Ovary (tissue), 9 donors: ENCODE data around the gene CDH22. TPM values are rescaled to one million over a fixed set of nuclear protein-coding genes. Genes with fewer than 3 reads are reported as not detected.

Source experiments
- DNase-seq, 5 donors: peaks; one replicate each; pipeline ENCODE4 v3.0.0-alpha.2; 2019 to 2020
- H3K27ac ChIP-seq, 2 donors: fragments of 200-600 bp; one replicate each; pipeline versions ENCODE4 v1.5.1 to v1.8.0; 2019 to 2022
- H3K27me3 ChIP-seq: fragments of 200-600 bp; one replicate; pipeline ENCODE4 v1.8.0; 2022
- H3K36me3 ChIP-seq: fragments of 200-600 bp; sonication (generic); one replicate; pipeline ENCODE4 v1.5.1; 2019
- H3K4me1 ChIP-seq: one replicate; pipeline ENCODE4 v1.8.1; 2013; ENCODE audit warnings: mild to moderate bottlenecking, moderate library complexity; ENCODE audit not compliant: insufficient read depth
- H3K4me3 ChIP-seq: fragments of 200-600 bp; sonication (generic); one replicate; pipeline ENCODE4 v1.5.1; 2017
- H3K9me3 ChIP-seq, 2 donors: fragments of 200-600 bp in 1 of 2; sonication (generic) in 1 of 2; one replicate each; pipeline versions ENCODE4 v1.5.1 to v1.8.1; 2013 to 2019; ENCODE audit warnings: mild to moderate bottlenecking in 1 of 2, moderate library complexity in 1 of 2
- EP300 ChIP-seq: sonication (generic); formaldehyde crosslinking; IDR thresholded peaks from one replicate; pipeline ENCODE4 v1.6.1; 2017; ENCODE audit warnings: antibody characterized with exemption
- POLR2A ChIP-seq: fragments of 450-650 bp; IDR thresholded peaks from one replicate; pipeline ENCODE4 v1.6.1; 2017; ENCODE audit warnings: antibody characterized with exemption, mild to moderate bottlenecking, moderate library complexity
- WGBS, 3 donors: extraction: QIAGEN DNeasy Blood & Tissue Kit in 1 of 3; methylation state at CpG; one replicate each; pipeline versions ENCODE4 v1.1.5 to v1.1.7; 2013 to 2017; 5-methylcytosine and 5-hydroxymethylcytosine counted together
- intact Hi-C, 4 donors: fragments of 100-400 bp; cut with DNase I; formaldehyde crosslinking; loops; one replicate each; pipeline versions ENCODE4 v1.11.0 to v1.15.1; 2022 to 2023
- polyA plus RNA-seq, 2 donors: library from polyadenylated mRNA; stranded (reverse); fragments of 200-250 nt in 1 of 2; fragments of 350-450 nt in 1 of 2; fragmentation: Illumina TruSeq in 1 of 2; extraction: RNeasy Lipid Tissue Mini Kit (QIAGEN cat#74804) in 1 of 2; gene quantifications; one replicate each; pipeline ENCODE4 v1.2.3, GENCODE V29; 2013 to 2014
- total RNA-seq, 7 donors: library from RNA; depleted of rRNA in 2 of 7; stranded (reverse); fragments of >200 nt in 2 of 7; fragmentation: NEBNext Ultra II Directional in 3 of 7; extraction: Animal tissue kit (Norgen Biotek cat#: 25700) in 3 of 7; gene quantifications; one replicate each; pipeline versions ENCODE4 v1.1.0 to v1.2.4, GENCODE V29; 2016 to 2023
- TF ChIP-seq, protein P1 (sequence below), 3 donors: fragments of 450-650 bp in 2 of 3; fragments of 200-600 bp in 1 of 3; IDR thresholded peaks; one replicate each; pipeline versions ENCODE4 v1.5.1 to v1.8.0; 2016 to 2022; ENCODE audit warnings: antibody characterized with exemption in 3 of 3, mild to moderate bottlenecking in 1 of 3
- donor health status: DM: no; HTN: no; CAD: no; lungs with moderate emphysema.
- donor health status: DM: no; HTN: no; CAD: no.
- donor health status: Bipolar disorder and iron deficiency.
- donor health status: DM: yes; HTN: yes; CAD: no.
- donor health status: DM: no; HTN: no; CAD: no.
- donor health status: DM: yes; HTN: yes; CAD: no.

CDH22 gene
- total and polyA plus RNA-seq, 9 donors, result 0.10 to 1.5 (median 0.36) TPM

DNA sequence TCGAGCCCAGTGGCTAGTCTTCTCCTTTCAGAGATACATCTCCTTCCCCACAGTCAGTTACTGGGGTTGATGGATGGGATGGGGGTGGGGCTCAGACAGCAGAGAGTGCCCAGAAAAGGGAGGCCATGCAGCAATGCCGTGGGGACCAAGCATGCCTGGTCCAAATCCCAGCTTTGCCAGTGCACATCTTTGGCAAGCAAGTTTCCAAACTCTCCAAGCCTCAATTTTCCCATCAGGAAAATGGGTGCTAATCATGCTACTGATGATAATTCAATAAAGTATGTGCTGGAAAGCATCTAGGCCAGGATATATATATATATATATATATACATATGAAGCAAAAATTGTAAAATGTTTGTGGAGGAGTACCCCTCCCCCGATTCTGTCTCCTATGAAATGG, 111.3 kb downstream of the CDH22 start:
- Histone ChIP-seq H3K9me3 (no peaks in the 10 kb centered on the region), H3K4me3 (no peak overlapping the region), H3K27ac (no peak overlapping the region), H3K4me1 (no peaks in the 10 kb centered on the region), H3K36me3 (no peaks in the 10 kb centered on the region), H3K27me3 (no peaks in the 10 kb centered on the region)
- DNase-seq, result no peak
- TF ChIP-seq EP300 (no peak), POLR2A (no peak)
- TF ChIP-seq, protein P1, sequence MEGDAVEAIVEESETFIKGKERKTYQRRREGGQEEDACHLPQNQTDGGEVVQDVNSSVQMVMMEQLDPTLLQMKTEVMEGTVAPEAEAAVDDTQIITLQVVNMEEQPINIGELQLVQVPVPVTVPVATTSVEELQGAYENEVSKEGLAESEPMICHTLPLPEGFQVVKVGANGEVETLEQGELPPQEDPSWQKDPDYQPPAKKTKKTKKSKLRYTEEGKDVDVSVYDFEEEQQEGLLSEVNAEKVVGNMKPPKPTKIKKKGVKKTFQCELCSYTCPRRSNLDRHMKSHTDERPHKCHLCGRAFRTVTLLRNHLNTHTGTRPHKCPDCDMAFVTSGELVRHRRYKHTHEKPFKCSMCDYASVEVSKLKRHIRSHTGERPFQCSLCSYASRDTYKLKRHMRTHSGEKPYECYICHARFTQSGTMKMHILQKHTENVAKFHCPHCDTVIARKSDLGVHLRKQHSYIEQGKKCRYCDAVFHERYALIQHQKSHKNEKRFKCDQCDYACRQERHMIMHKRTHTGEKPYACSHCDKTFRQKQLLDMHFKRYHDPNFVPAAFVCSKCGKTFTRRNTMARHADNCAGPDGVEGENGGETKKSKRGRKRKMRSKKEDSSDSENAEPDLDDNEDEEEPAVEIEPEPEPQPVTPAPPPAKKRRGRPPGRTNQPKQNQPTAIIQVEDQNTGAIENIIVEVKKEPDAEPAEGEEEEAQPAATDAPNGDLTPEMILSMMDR (IDR thresholded peaks at IDR 0.05), result no peak
- WGBS, 3 donors, result 68 to 84% (median 75%) methylated on average over 3 of the region's 3 CpGs
- intact Hi-C loops, result no loop called here

DNA sequence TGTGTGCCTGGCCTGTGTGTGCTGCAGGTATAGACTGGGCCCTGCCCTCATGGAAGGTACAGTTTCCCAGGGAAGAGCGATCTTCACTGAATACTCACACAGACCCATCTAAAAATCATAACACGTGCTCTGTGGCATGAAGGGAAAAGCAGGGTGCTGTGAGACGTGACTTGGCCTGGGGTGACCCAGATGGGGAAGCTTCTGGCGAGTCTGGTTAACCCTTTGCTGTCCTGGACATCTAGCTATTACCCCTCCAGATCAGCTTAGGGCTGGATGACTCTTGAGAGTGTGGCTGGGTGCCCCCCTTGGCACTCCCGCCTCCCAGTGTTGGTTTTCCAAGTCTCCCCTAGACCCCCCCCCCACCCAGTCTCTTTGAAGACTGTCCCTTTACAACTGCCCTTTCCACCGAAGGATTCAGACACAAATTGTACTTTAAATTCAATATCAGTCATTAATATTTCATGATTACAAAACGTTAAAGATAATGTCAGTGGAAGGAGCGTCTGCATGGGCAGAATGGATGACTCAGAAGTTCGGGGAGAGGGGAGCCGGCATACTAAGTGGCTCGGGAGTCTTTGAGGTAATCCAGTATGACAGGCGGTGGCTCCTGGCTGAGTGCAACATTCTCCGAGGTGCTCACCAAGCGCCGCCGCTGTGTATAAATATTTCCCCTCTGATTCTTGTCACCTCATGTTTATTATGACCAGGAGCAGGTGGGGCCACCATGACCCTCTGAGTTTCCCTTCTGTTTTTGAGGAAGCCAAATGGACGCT, 112.8 kb downstream of the CDH22 start:
- Histone ChIP-seq H3K27ac (no peak overlapping the region), H3K9me3 (no peaks in the 10 kb centered on the region), H3K27me3 (no peaks in the 10 kb centered on the region), H3K36me3 (no peaks in the 10 kb centered on the region), H3K4me1 (no peaks in the 10 kb centered on the region), H3K4me3 (no peak overlapping the region)
- WGBS, 3 donors, result 31 to 40% (median 33%) methylated on average over 17 of the region's 17 CpGs
- DNase-seq, result no peak
- intact Hi-C loops, result no loop called here
- no peak for TF ChIP-seq POLR2A

DNA sequence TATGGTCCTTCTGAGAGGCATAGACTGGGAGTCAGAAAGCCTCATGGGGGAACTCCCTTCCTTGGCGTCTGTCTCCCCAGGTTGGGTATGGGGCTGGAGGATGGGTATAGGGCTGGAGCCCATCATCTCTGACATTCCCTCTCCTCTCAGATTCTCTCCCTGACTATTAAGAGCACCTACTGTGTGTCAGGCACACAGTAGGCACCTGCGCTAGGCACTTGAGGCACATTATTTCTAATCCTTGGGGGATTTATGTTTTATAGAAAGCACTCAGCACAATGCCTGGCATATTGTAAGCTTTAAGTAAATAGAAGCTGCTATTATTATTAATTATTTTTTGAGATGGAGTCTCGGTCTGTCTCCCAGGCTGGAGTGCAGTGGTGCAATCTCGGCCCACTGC, 113.9 kb downstream of the CDH22 start:
- no peak overlapping the region for H3K4me3 ChIP-seq
- intact Hi-C loops, result no loop called here
- H3K27ac ChIP-seq, result no peak overlapping the region
- TF ChIP-seq, protein P1 (IDR thresholded peaks at IDR 0.05), result no peak
- TF ChIP-seq EP300 (no peak), POLR2A (no peak)
- H3K9me3 ChIP-seq, result no peaks in the 10 kb centered on the region
- WGBS, 3 donors, result 90 to 92% (median 92%) methylated on average over 4 of the region's 4 CpGs
- H3K4me1 ChIP-seq, result no peaks in the 10 kb centered on the region
- no peaks in the 10 kb centered on the region for H3K36me3 ChIP-seq
- H3K27me3 ChIP-seq, result no peaks in the 10 kb centered on the region
- no peak for DNase-seq

DNA sequence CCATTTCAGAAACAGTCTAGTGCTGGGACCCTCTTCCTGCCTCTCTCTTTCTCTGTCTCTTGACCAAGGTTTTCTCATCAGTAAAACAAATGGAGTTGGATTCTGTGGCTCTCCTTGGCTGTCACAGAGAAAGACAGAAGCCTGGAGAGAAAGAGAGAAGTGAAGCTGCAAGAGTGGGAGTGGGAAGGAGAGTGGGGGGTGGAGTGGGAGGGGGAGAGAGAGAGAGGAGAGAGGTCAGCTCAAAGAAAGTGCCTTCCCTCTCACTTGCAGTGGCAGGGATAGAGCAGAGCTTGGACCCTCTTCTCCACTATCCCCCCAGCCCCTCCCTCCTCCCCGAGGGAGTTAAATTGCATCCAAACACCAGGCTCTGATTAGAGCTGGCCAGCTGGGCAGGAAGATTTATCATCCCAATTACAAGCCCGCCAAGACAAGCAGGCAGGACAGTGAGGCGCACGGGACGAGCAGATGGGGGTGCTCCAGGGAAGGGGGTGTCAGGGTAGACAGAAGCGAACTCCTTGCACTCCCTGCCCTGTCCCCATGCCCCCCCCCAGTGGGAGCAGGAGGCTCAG, 115.8 kb downstream of the CDH22 start:
- H3K36me3 ChIP-seq, result no peaks in the 10 kb centered on the region
- H3K9me3 ChIP-seq, result no peaks in the 10 kb centered on the region
- TF ChIP-seq, protein P1 (IDR thresholded peaks at IDR 0.05), result no peak
- TF ChIP-seq EP300 (no peak), POLR2A (no peak)
- H3K27me3 ChIP-seq, result no peaks in the 10 kb centered on the region
- no peaks in the 10 kb centered on the region for H3K4me1 ChIP-seq
- no peak overlapping the region for H3K27ac ChIP-seq
- intact Hi-C loops, result no loop called here
- no peak overlapping the region for H3K4me3 ChIP-seq
- 1 to 3% (median 3%) methylated on average over 6 of the region's 6 CpGs for WGBS, 3 donors
- DNase-seq, result no peak

DNA sequence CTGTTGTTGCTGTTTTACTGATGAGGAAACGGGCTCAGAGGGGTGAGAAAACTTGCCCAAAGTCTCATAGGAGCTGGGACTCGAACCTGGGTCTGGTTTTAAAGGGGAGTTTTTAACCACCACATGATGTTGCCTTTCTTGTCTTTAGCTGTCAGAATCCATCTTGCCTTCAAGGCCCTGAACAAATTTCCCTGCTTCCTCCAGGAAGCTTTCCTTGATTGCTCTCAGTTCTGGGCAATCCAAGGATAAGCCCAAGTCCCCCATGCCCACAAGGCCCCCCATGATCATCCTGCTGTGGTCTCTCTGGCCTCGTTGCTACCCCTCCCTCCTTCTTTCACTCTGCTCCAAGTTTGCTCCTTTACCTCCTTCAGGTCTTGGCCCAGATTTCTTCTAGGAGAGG, 116.7 kb downstream of the CDH22 start:
- intact Hi-C loops, result no loop called here
- Histone ChIP-seq H3K4me3 (no peak overlapping the region), H3K9me3 (no peaks in the 10 kb centered on the region), H3K27me3 (no peaks in the 10 kb centered on the region), H3K36me3 (no peaks in the 10 kb centered on the region), H3K4me1 (no peaks in the 10 kb centered on the region), H3K27ac (no peak overlapping the region)
- DNase-seq, result no peak
- 61 to 78% (median 75%) methylated on average over 3 of the region's 3 CpGs for WGBS, 3 donors
- TF ChIP-seq, protein P1 (IDR thresholded peaks at IDR 0.05), result no peak
- no peak for TF ChIP-seq EP300
- no peak for TF ChIP-seq POLR2A
